HG03571 (cell line): ENCODE data around the gene SMAD2.

Experiments used
- ATAC-seq: cut with Tn5 transposase; IDR thresholded peaks from one replicate; pipeline ENCODE4 v1.9.1; 2021; ENCODE audit not compliant: unreplicated experiment

Gene SMAD2

GRCh38 chr18:47898055-47898454 is 32.4 kb downstream of the SMAD2 start:
- no peak for ATAC-seq

- ATAC-seq, result no peak
Observed at GRCh38 chr18:47895565-47896250, 34.8 kb downstream of the SMAD2 start.

- ATAC-seq, result no peak
Observed at GRCh38 chr18:47893939-47894699, 36.3 kb downstream of the SMAD2 start.

GRCh38 chr18:47893047-47893446 is 37.4 kb downstream of the SMAD2 start:
- no peak for ATAC-seq

- no peak for ATAC-seq
Observed at GRCh38 chr18:47888156-47888555, 42.3 kb downstream of the SMAD2 start.

- no peak for ATAC-seq
Observed at GRCh38 chr18:47887227-47887626, 43.2 kb downstream of the SMAD2 start.

GRCh38 chr18:47883771-47884413 is 46.6 kb downstream of the SMAD2 start:
- ATAC-seq, result no peak

GRCh38 chr18:47882641-47883040 is 47.8 kb downstream of the SMAD2 start:
- no peak for ATAC-seq

- no peak for ATAC-seq
Observed at GRCh38 chr18:47881752-47882455, 48.6 kb downstream of the SMAD2 start.

- ATAC-seq, result no peak
Observed at GRCh38 chr18:47881042-47881441, 49.4 kb downstream of the SMAD2 start.

GRCh38 chr18:47877892-47878291 is 52.6 kb downstream of the SMAD2 start:
- no peak for ATAC-seq

GRCh38 chr18:47876813-47877212 is 53.6 kb downstream of the SMAD2 start:
- ATAC-seq, result no peak

GRCh38 chr18:47873625-47874024 is 56.8 kb downstream of the SMAD2 start:
- no peak for ATAC-seq

GRCh38 chr18:47872426-47872825 is 58.0 kb downstream of the SMAD2 start:
- no peak for ATAC-seq

GRCh38 chr18:47871288-47871687 is 59.2 kb downstream of the SMAD2 start:
- ATAC-seq, result no peak

- no peak for ATAC-seq
Observed at GRCh38 chr18:47870605-47871004, 59.9 kb downstream of the SMAD2 start.

- ATAC-seq, result no peak
Observed at GRCh38 chr18:47868744-47869143, 61.7 kb downstream of the SMAD2 start.

GRCh38 chr18:47865183-47865582 is 65.3 kb downstream of the SMAD2 start:
- ATAC-seq, result no peak

- no peak for ATAC-seq
Observed at GRCh38 chr18:47863041-47863440, 67.4 kb downstream of the SMAD2 start.

GRCh38 chr18:47858607-47859006 is 71.9 kb downstream of the SMAD2 start:
- no peak for ATAC-seq

GRCh38 chr18:47847635-47848034 is 82.8 kb downstream of the SMAD2 start:
- ATAC-seq, result no peak
